ENCODE results near the gene ACSS1. TPM values are rescaled to one million over a fixed set of nuclear protein-coding genes. Genes with fewer than 3 reads are reported as not detected.

The ACSS1 gene
- total RNA-seq, 2 experiments from 2014 or later = 40.9 to 42.5 TPM

GRCh38 chr20:24980291-24981053 is 77.5 kb downstream of the ACSS1 start:
- DNase-seq = no peak
- no peak for ATAC-seq
- H3K4me1 Mint-ChIP-seq (ENCODE audit: low read depth) = peaks cover 50% of the 10 kb centered on the region
- CTCF ChIA-PET = interaction anchor here (0.8 to 1.5 kb wide), 3 partner anchors 14 to 85 kb away, joined by 3 read pairs; no protein-coding TSS in a partner anchor
- H3K27ac Mint-ChIP-seq = peak overlapping the region; percentile 77
- POLR2A ChIA-PET = no interaction called here
- H3K27me3 Mint-ChIP-seq (ENCODE audit: low read depth) = no peaks in the 10 kb centered on the region
- peaks cover 87% of the 10 kb centered on the region for H3K36me3 Mint-ChIP-seq (ENCODE audit: low read depth)
- peaks cover 10% of the 10 kb centered on the region for H3K9me3 Mint-ChIP-seq (ENCODE audit: insufficient read depth)
- H3K4me3 Mint-ChIP-seq = no peak overlapping the region

GRCh38 chr20:24979036-24979960 is 78.6 kb downstream of the ACSS1 start:
- no peak for ATAC-seq
- Mint-ChIP-seq H3K4me3 (no peak overlapping the region), H3K36me3 (ENCODE audit: low read depth) (peaks cover 90% of the 10 kb centered on the region), H3K27ac (peak overlapping the region; percentile 48), H3K27me3 (ENCODE audit: low read depth) (no peaks in the 10 kb centered on the region), H3K9me3 (ENCODE audit: insufficient read depth) (peaks cover 13% of the 10 kb centered on the region), H3K4me1 (ENCODE audit: low read depth) (peaks cover 40% of the 10 kb centered on the region)
- peak; percentile 12 for DNase-seq
- POLR2A ChIA-PET = no interaction called here
- CTCF ChIA-PET = interaction anchor here (1.5 kb wide), 1 partner anchor 49 kb away, joined by 3 read pairs; no protein-coding TSS in a partner anchor

DNA sequence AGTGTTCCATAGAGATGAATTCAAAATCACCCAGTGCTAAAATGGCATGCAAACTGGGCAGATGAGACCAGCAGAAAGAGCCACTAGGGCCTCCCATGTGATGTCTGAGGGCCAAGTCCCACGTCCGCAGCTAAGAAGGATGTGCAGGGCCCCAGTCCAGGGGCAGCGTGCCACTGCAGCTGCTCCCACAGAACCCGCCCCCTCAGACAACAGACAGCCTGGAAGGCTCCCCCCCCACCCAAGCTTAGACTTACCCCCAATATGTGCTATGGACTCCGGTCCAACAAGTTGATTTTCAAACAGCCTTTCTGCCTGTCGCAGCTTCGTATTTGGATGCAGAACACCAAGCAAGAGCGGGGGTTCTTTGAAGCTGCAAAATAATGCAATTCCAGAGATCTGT is 79.4 kb downstream of the ACSS1 start:
- no peak overlapping the region for H3K27ac Mint-ChIP-seq
- peaks cover 13% of the 10 kb centered on the region for H3K9me3 Mint-ChIP-seq (ENCODE audit: insufficient read depth)
- H3K27me3 Mint-ChIP-seq (ENCODE audit: low read depth) = no peaks in the 10 kb centered on the region
- H3K36me3 Mint-ChIP-seq (ENCODE audit: low read depth) = peaks cover 87% of the 10 kb centered on the region
- H3K4me1 Mint-ChIP-seq (ENCODE audit: low read depth) = peaks cover 36% of the 10 kb centered on the region
- H3K4me3 Mint-ChIP-seq = no peak overlapping the region
- ATAC-seq (no peak), DNase-seq (peak; percentile 14)
- ChIA-PET CTCF (interaction anchor here (1.0 kb wide), 1 partner anchor 201 kb away, joined by 3 read pairs; no protein-coding TSS in a partner anchor), POLR2A (no interaction called here)

DNA sequence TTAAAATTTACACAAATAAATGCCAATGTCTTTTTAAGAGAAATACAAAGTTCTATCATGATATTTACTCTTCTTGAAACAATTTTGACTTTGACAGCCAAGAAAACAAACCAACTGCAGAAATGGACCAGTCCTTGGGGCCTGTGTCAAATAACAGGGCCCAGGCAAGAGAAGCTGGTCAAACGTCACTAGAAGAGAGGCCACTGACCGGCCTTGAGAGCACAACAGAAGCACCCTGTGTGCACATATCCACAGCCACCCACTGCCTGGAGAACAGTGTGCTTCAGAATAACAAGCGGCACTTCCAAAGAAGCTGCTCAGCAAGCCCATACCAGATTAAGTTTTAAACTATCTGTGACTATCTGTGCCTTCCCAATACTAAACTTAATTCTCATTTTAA is 80.1 kb downstream of the ACSS1 start:
- no peak for ATAC-seq
- ChIA-PET POLR2A (no interaction called here), CTCF (interaction anchor here (1.0 kb wide), 1 partner anchor 201 kb away, joined by 3 read pairs; no protein-coding TSS in a partner anchor)
- Mint-ChIP-seq H3K27ac (no peak overlapping the region), H3K4me1 (ENCODE audit: low read depth) (peaks cover 33% of the 10 kb centered on the region), H3K4me3 (no peak overlapping the region), H3K27me3 (ENCODE audit: low read depth) (no peaks in the 10 kb centered on the region), H3K9me3 (ENCODE audit: insufficient read depth) (peaks cover 13% of the 10 kb centered on the region), H3K36me3 (ENCODE audit: low read depth) (peaks cover 87% of the 10 kb centered on the region)
- peak; percentile 14 for DNase-seq

DNA sequence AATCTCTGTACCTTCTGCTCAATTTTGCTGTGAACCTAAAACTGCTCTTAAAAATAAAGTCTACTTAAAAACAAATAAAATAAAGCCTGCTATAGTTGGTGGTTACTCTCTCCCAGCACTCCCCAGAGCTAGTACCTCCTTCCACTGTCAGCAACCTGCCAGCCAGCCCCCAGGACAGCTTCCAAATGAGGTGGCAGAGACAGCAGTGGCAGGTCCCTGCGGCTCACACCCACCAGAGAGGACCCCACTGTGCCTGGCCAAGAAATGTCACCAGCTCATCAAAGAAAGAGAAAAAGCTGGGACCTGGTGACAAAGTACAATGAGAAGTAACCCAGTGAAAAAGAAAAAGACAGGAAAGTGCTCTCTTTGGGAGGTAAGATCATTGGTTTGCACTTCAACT is 80.6 kb downstream of the ACSS1 start:
- Mint-ChIP-seq H3K4me3 (no peak overlapping the region), H3K27me3 (ENCODE audit: low read depth) (no peaks in the 10 kb centered on the region), H3K27ac (no peak overlapping the region), H3K36me3 (ENCODE audit: low read depth) (peaks cover 85% of the 10 kb centered on the region), H3K4me1 (ENCODE audit: low read depth) (peaks cover 30% of the 10 kb centered on the region), H3K9me3 (ENCODE audit: insufficient read depth) (peaks cover 13% of the 10 kb centered on the region)
- DNase-seq = peak; percentile 11
- ATAC-seq = no peak
- POLR2A ChIA-PET = no interaction called here
- CTCF ChIA-PET = interaction anchor here (1.0 kb wide), 1 partner anchor 202 kb away, joined by 3 read pairs; no protein-coding TSS in a partner anchor

GRCh38 chr20:24972341-24972740 is 85.6 kb downstream of the ACSS1 start:
- no peaks in the 10 kb centered on the region for H3K27me3 Mint-ChIP-seq (ENCODE audit: low read depth)
- DNase-seq (no peak), ATAC-seq (no peak)
- H3K4me1 Mint-ChIP-seq (ENCODE audit: low read depth) = peaks cover 4% of the 10 kb centered on the region
- ChIA-PET POLR2A (no interaction called here), CTCF (no interaction called here)
- H3K4me3 Mint-ChIP-seq = no peak overlapping the region
- no peak overlapping the region for H3K27ac Mint-ChIP-seq
- peaks cover 13% of the 10 kb centered on the region for H3K9me3 Mint-ChIP-seq (ENCODE audit: insufficient read depth)
- peaks cover 75% of the 10 kb centered on the region for H3K36me3 Mint-ChIP-seq (ENCODE audit: low read depth)

DNA sequence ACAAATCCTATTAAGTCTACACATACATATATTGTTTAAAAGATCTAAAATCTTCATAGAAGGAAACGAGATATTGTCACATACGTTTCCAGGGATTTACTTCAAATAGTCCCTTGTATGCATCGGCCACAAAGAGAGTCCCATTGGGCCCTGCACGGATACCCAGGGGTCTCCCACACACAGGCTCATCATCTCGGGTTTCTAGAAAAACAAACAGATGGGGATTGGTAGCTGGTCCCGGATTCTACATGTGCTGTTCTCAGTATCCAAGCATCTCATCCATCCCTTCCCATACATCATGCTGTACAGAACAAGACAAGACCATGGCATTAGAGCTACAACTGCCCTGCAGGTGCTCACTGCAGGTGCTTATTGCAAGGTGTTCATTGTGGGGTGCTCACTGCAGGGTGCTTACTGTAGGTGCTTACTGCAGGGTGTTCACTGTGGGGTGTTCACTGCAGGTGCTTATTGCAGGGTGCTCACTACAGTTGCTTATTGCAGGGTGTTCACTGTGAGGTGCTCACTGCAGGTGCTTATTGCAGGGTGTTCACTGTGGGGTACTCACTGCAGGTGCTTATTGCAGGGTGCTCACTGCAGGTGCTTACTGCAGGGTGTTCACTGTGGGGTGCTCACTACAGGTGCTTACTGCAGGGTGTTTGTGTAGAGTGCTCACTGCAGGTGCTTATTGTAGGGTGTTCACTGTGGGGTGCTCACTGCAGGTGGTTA is 86.4 kb downstream of the ACSS1 start:
- ChIA-PET CTCF (no interaction called here), POLR2A (no interaction called here)
- Mint-ChIP-seq H3K4me3 (no peak overlapping the region), H3K9me3 (ENCODE audit: insufficient read depth) (peaks cover 13% of the 10 kb centered on the region), H3K27me3 (ENCODE audit: low read depth) (no peaks in the 10 kb centered on the region), H3K27ac (no peak overlapping the region), H3K4me1 (ENCODE audit: low read depth) (peaks cover 4% of the 10 kb centered on the region), H3K36me3 (ENCODE audit: low read depth) (peaks cover 69% of the 10 kb centered on the region)
- DNase-seq = no peak
- ATAC-seq = no peak

DNA sequence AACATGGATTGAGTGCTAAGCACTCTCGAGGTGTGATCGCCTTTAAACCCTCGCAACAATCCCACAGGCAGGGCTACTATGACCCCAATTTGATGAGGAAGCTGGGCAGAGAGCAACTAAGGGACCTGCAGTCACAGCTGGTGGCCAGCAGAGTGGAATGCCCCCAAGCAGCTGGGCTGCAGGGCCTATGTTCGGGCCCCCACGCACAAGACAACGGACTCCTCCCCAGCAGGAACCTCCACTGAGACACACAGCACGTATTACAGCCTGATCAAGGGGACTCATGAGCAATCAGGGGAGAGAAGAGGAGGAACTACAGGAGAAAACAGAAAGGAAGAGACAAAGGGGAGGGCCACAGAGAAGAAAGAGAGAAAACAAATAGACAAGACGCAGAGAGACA is 87.2 kb downstream of the ACSS1 start:
- H3K27ac Mint-ChIP-seq = no peak overlapping the region
- peaks cover 69% of the 10 kb centered on the region for H3K36me3 Mint-ChIP-seq (ENCODE audit: low read depth)
- no peak for ATAC-seq
- DNase-seq = peak; percentile 12
- peaks cover 4% of the 10 kb centered on the region for H3K4me1 Mint-ChIP-seq (ENCODE audit: low read depth)
- ChIA-PET POLR2A (no interaction called here), CTCF (no interaction called here)
- H3K27me3 Mint-ChIP-seq (ENCODE audit: low read depth) = no peaks in the 10 kb centered on the region
- peaks cover 6% of the 10 kb centered on the region for H3K9me3 Mint-ChIP-seq (ENCODE audit: insufficient read depth)
- no peak overlapping the region for H3K4me3 Mint-ChIP-seq

DNA sequence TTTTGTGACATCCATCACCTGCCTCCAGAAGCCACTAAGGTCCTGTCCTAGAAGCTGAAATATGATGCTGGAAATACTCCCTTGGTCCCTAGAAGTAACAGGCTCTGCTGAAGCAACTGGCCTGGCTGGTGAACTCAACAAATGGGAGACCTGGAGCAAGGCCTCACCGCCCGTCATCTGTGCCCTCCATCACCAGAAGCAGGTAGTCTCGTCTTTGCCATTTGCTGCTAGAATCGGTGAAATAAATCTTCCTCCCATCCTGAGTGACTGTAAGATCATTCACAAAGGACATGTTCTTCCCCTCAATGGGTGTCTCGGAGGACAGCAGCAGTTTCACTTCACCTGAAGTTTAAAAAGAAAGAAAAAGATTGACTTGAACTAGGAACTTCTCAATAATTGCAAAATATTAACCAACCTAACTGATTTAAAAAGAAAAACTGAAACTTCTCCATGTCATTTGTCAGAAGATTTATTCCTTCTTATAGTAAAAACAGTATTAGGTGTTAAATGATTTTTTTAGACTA is 87.8 kb downstream of the ACSS1 start:
- CTCF ChIA-PET = no interaction called here
- no peaks in the 10 kb centered on the region for H3K27me3 Mint-ChIP-seq (ENCODE audit: low read depth)
- POLR2A ChIA-PET = no interaction called here
- peak; percentile 17 for DNase-seq
- peaks cover 66% of the 10 kb centered on the region for H3K36me3 Mint-ChIP-seq (ENCODE audit: low read depth)
- no peaks in the 10 kb centered on the region for H3K9me3 Mint-ChIP-seq (ENCODE audit: insufficient read depth)
- H3K4me1 Mint-ChIP-seq (ENCODE audit: low read depth) = peaks cover 4% of the 10 kb centered on the region
- H3K27ac Mint-ChIP-seq = no peak overlapping the region
- no peak overlapping the region for H3K4me3 Mint-ChIP-seq
- no peak for ATAC-seq

DNA sequence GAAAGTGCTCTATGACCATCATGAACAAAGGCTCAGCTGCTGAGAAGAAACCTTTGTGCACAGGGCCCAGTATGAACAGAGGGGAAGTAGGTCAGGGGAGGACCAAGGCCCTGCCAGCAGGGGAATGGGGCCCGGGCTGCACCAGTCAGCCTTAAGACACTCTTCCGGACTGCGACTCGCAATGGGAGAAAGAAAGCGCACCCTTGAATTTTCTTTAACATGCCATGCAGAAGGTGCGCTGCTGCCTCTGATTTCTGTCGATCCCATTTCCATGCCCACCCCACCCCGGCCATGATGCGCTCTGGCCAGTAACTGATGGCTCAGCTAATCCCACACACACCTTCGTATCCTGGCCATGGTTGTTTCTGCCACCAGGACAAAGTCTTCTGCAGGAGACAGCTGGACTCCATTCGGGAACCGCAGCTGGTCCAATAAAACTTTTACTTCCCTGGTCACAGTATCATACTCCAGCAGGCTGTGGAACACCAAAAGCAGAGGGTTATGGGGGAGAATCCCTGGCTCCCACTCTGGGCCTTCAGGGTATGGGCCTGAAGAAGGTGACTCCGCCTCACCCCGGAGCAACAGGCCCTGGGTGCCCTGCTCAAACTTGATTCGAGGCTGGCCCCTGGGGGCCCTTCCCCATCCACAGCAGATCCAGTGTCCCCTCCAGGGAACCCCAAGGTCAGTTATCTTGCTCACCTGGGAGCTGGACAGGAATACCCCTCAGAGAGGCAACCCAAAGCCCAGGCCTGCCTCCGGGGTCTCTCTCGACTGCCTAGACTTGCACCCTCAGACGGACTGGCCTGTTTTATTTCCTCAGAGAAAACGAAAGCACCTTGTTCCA is 88.5 kb downstream of the ACSS1 start:
- DNase-seq = peak; percentile 14
- no peaks in the 10 kb centered on the region for H3K9me3 Mint-ChIP-seq (ENCODE audit: insufficient read depth)
- POLR2A ChIA-PET = no interaction called here
- no peak for ATAC-seq
- H3K4me3 Mint-ChIP-seq = no peak overlapping the region
- H3K27me3 Mint-ChIP-seq (ENCODE audit: low read depth) = no peaks in the 10 kb centered on the region
- CTCF ChIA-PET = no interaction called here
- H3K36me3 Mint-ChIP-seq (ENCODE audit: low read depth) = peaks cover 69% of the 10 kb centered on the region
- no peak overlapping the region for H3K27ac Mint-ChIP-seq
- peaks cover 4% of the 10 kb centered on the region for H3K4me1 Mint-ChIP-seq (ENCODE audit: low read depth)

DNA sequence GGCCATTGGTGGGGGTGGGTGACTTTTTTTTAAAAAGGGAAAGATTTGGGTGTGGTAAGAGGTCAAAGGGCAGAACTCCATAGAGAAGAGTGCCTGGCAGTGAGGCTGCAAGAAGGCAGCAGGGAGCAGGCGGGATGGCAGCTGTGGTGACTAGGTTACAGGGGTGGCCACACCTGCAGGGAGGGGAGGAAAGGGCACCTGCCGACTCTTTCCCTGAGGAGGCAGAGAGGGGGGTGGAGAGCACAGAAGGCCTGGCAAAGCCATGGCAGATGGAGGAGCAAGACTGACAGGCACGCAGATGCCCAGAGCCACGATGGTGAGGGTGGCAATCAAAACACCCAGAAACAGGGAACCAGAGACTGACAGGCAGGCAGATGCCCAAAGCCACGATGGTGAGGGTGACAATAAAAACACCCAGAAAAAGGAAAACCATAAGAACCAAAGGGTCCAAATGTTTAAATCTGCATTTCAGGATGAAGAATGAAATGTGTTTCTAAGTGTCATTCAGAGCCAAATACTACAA is 89.6 kb downstream of the ACSS1 start:
- Mint-ChIP-seq H3K36me3 (ENCODE audit: low read depth) (peaks cover 74% of the 10 kb centered on the region), H3K9me3 (ENCODE audit: insufficient read depth) (no peaks in the 10 kb centered on the region), H3K4me3 (no peak overlapping the region), H3K27ac (peak overlapping the region; percentile 15), H3K4me1 (ENCODE audit: low read depth) (peaks cover 4% of the 10 kb centered on the region), H3K27me3 (ENCODE audit: low read depth) (no peaks in the 10 kb centered on the region)
- ChIA-PET CTCF (no interaction called here), POLR2A (no interaction called here)
- no peak for DNase-seq
- no peak for ATAC-seq

Data from activated CD8-positive, alpha-beta T cell treated with anti-CD3 and anti-CD28 coated beads, Interleukin-2, amount 10 ng/mL, durations not matched to agents 7 days and 5 days (primary cell).